ENCODE measurements around the gene GDPD4.

Gene GDPD4

GRCh38 chr11:77340501-77340900, 39.0 kb upstream of the GDPD4 start:
- Histone ChIP-seq H3K4me1 (ENCODE audit: control insufficient read depth in 2 of 2, insufficient read depth in 1 of 2, low read depth in 1 of 2, low read length in 2 of 2) (no peaks in the 10 kb centered on the region), H3K4me2 (ENCODE audit: insufficient read depth, low read length, poor library complexity, severe bottlenecking) (no peak overlapping the region), H4K91ac (ENCODE audit: low read depth, low read length, poor library complexity) (no peak overlapping the region), H3K4me3 (ENCODE audit: low read length in 2 of 2) (no peak overlapping the region), H3K14ac (ENCODE audit: low read length) (no peak overlapping the region), H3K36me3 (replicated peaks in 1 of 2; ENCODE audit: control insufficient read depth in 2 of 2, insufficient read depth in 2 of 2, low read length in 2 of 2) (peaks cover 5 to 99% of the 10 kb centered on the region in 2 donors), H2BK12ac (ENCODE audit: low read length) (no peak overlapping the region), H3K9ac (ENCODE audit: low read depth, low read length, poor library complexity) (no peak overlapping the region), H3K27ac (replicated peaks; ENCODE audit: low read length) (no peak overlapping the region), H3K4ac (ENCODE audit: low read length) (no peak overlapping the region), H2AK5ac (ENCODE audit: low read depth, low read length) (no peak overlapping the region), H3K23ac (ENCODE audit: low read depth, low read length, poor library complexity) (no peak overlapping the region), H2BK120ac (ENCODE audit: low read depth, low read length) (no peak overlapping the region), H2BK5ac (ENCODE audit: low read length) (no peak overlapping the region), H4K8ac (ENCODE audit: low read depth, low read length) (no peak overlapping the region), H2BK15ac (ENCODE audit: low read length) (no peak overlapping the region), H3K79me1 (ENCODE audit: low read depth, low read length) (no peaks in the 10 kb centered on the region), H2AFZ (ENCODE audit: low read length) (no peak overlapping the region), H3K27me3 (ENCODE audit: control insufficient read depth in 3 of 3, insufficient read depth in 3 of 3, low read depth in 1 of 3, low read length in 3 of 3) (no peaks in the 10 kb centered on the region), H3K9me3 (replicated peaks in 1 of 2; ENCODE audit: control insufficient read depth in 2 of 2, insufficient read depth in 1 of 2, low read depth in 1 of 2, low read length in 2 of 2) (no peaks in the 10 kb centered on the region), H3K18ac (ENCODE audit: low read length) (no peak overlapping the region)
- WGBS, 2 donors (ENCODE audit: extremely low coverage in 2 of 2, insufficient read length in 2 of 2, insufficient replicate concordance in 1 of 2) = no CpG with 5 or more reads among the region's 3 CpGs
- no peak for DNase-seq (ENCODE audit: low spot score)

- peaks cover 10 to 54% of the 10 kb centered on the region in 2 donors for H3K36me3 ChIP-seq (replicated peaks in 1 of 2; ENCODE audit: control insufficient read depth in 2 of 2, insufficient read depth in 2 of 2, low read length in 2 of 2)
- no peak overlapping the region for H2AK5ac ChIP-seq (ENCODE audit: low read depth, low read length)
- no peak overlapping the region for H2BK5ac ChIP-seq (ENCODE audit: low read length)
- no peak overlapping the region for H2AFZ ChIP-seq (ENCODE audit: low read length)
- no peak overlapping the region for H4K91ac ChIP-seq (ENCODE audit: low read depth, low read length, poor library complexity)
- H3K27ac ChIP-seq (replicated peaks; ENCODE audit: low read length) = no peak overlapping the region
- no peak overlapping the region for H3K4me3 ChIP-seq (ENCODE audit: low read length in 2 of 2)
- H3K79me1 ChIP-seq (ENCODE audit: low read depth, low read length) = no peaks in the 10 kb centered on the region
- DNase-seq (ENCODE audit: low spot score) = no peak
- no peak overlapping the region for H3K14ac ChIP-seq (ENCODE audit: low read length)
- no peak overlapping the region for H3K23ac ChIP-seq (ENCODE audit: low read depth, low read length, poor library complexity)
- H3K27me3 ChIP-seq (ENCODE audit: control insufficient read depth in 3 of 3, insufficient read depth in 3 of 3, low read depth in 1 of 3, low read length in 3 of 3) = no peaks in the 10 kb centered on the region
- H2BK15ac ChIP-seq (ENCODE audit: low read length) = no peak overlapping the region
- H2BK120ac ChIP-seq (ENCODE audit: low read depth, low read length) = no peak overlapping the region
- H3K18ac ChIP-seq (ENCODE audit: low read length) = no peak overlapping the region
- H3K4me2 ChIP-seq (ENCODE audit: insufficient read depth, low read length, poor library complexity, severe bottlenecking) = no peak overlapping the region
- H2BK12ac ChIP-seq (ENCODE audit: low read length) = no peak overlapping the region
- H3K9me3 ChIP-seq (replicated peaks in 1 of 2; ENCODE audit: control insufficient read depth in 2 of 2, insufficient read depth in 1 of 2, low read depth in 1 of 2, low read length in 2 of 2) = peaks cover 4 to 8% of the 10 kb centered on the region in 2 donors
- no CpG with 5 or more reads among the region's 3 CpGs for WGBS, 2 donors (ENCODE audit: extremely low coverage in 2 of 2, insufficient read length in 2 of 2, insufficient replicate concordance in 1 of 2)
- H3K9ac ChIP-seq (ENCODE audit: low read depth, low read length, poor library complexity) = no peak overlapping the region
- H3K4me1 ChIP-seq (ENCODE audit: control insufficient read depth in 2 of 2, insufficient read depth in 1 of 2, low read depth in 1 of 2, low read length in 2 of 2) = no peaks in the 10 kb centered on the region
- no peak overlapping the region for H4K8ac ChIP-seq (ENCODE audit: low read depth, low read length)
- no peak overlapping the region for H3K4ac ChIP-seq (ENCODE audit: low read length)
Observed at GRCh38 chr11:77332259-77332658, 30.8 kb upstream of the GDPD4 start.

GRCh38 chr11:77325159-77325558, 23.7 kb upstream of the GDPD4 start:
- Histone ChIP-seq H4K91ac (ENCODE audit: low read depth, low read length, poor library complexity) (no peak overlapping the region), H3K9me3 (replicated peaks in 1 of 2; ENCODE audit: control insufficient read depth in 2 of 2, insufficient read depth in 1 of 2, low read depth in 1 of 2, low read length in 2 of 2) (no peaks in the 10 kb centered on the region), H3K27ac (replicated peaks; ENCODE audit: low read length) (no peak overlapping the region), H3K4me3 (ENCODE audit: low read length in 2 of 2) (no peak overlapping the region), H3K9ac (ENCODE audit: low read depth, low read length, poor library complexity) (no peak overlapping the region), H3K23ac (ENCODE audit: low read depth, low read length, poor library complexity) (no peak overlapping the region), H3K18ac (ENCODE audit: low read length) (no peak overlapping the region), H3K27me3 (ENCODE audit: control insufficient read depth in 3 of 3, insufficient read depth in 3 of 3, low read depth in 1 of 3, low read length in 3 of 3) (no peaks in the 10 kb centered on the region), H3K4me1 (ENCODE audit: control insufficient read depth in 2 of 2, insufficient read depth in 1 of 2, low read depth in 1 of 2, low read length in 2 of 2) (no peaks in the 10 kb centered on the region), H3K4ac (ENCODE audit: low read length) (no peak overlapping the region), H2BK120ac (ENCODE audit: low read depth, low read length) (no peak overlapping the region), H2BK12ac (ENCODE audit: low read length) (no peak overlapping the region), H2AFZ (ENCODE audit: low read length) (no peak overlapping the region), H3K14ac (ENCODE audit: low read length) (no peak overlapping the region), H3K79me1 (ENCODE audit: low read depth, low read length) (no peaks in the 10 kb centered on the region), H3K4me2 (ENCODE audit: insufficient read depth, low read length, poor library complexity, severe bottlenecking) (no peak overlapping the region), H2BK5ac (ENCODE audit: low read length) (no peak overlapping the region), H2AK5ac (ENCODE audit: low read depth, low read length) (no peak overlapping the region), H4K8ac (ENCODE audit: low read depth, low read length) (no peak overlapping the region), H3K36me3 (replicated peaks in 1 of 2; ENCODE audit: control insufficient read depth in 2 of 2, insufficient read depth in 2 of 2, low read length in 2 of 2) (peaks cover 6 to 52% of the 10 kb centered on the region in 2 donors), H2BK15ac (ENCODE audit: low read length) (no peak overlapping the region)
- no CpG with 5 or more reads among the region's 1 CpG for WGBS, 2 donors (ENCODE audit: extremely low coverage in 2 of 2, insufficient read length in 2 of 2, insufficient replicate concordance in 1 of 2)
- no peak for DNase-seq (ENCODE audit: low spot score)

- Histone ChIP-seq H2AK5ac (ENCODE audit: low read depth, low read length) (no peak overlapping the region), H4K91ac (ENCODE audit: low read depth, low read length, poor library complexity) (no peak overlapping the region)
Observed at GRCh38 chr11:77324508-77324907, 23.0 kb upstream of the GDPD4 start.

More at GRCh38 chr11:77324508-77324907, 23.0 kb upstream of the GDPD4 start:
- DNase-seq (ENCODE audit: low spot score) = no peak
- H2BK120ac ChIP-seq (ENCODE audit: low read depth, low read length) = no peak overlapping the region
- no peak overlapping the region for H2AFZ ChIP-seq (ENCODE audit: low read length)
- no peaks in the 10 kb centered on the region for H3K9me3 ChIP-seq (replicated peaks in 1 of 2; ENCODE audit: control insufficient read depth in 2 of 2, insufficient read depth in 1 of 2, low read depth in 1 of 2, low read length in 2 of 2)
- H2BK15ac ChIP-seq (ENCODE audit: low read length) = no peak overlapping the region
- no peaks in the 10 kb centered on the region for H3K4me1 ChIP-seq (ENCODE audit: control insufficient read depth in 2 of 2, insufficient read depth in 1 of 2, low read depth in 1 of 2, low read length in 2 of 2)
- no peak overlapping the region for H2BK5ac ChIP-seq (ENCODE audit: low read length)
- H3K18ac ChIP-seq (ENCODE audit: low read length) = no peak overlapping the region
- no peak overlapping the region for H3K23ac ChIP-seq (ENCODE audit: low read depth, low read length, poor library complexity)
- H2BK12ac ChIP-seq (ENCODE audit: low read length) = no peak overlapping the region
- no peak overlapping the region for H3K14ac ChIP-seq (ENCODE audit: low read length)
- no peaks in the 10 kb centered on the region for H3K79me1 ChIP-seq (ENCODE audit: low read depth, low read length)
- no peak overlapping the region for H3K4ac ChIP-seq (ENCODE audit: low read length)
- H3K27ac ChIP-seq (replicated peaks; ENCODE audit: low read length) = no peak overlapping the region
- no peak overlapping the region for H3K9ac ChIP-seq (ENCODE audit: low read depth, low read length, poor library complexity)
- H3K4me3 ChIP-seq (ENCODE audit: low read length in 2 of 2) = no peak overlapping the region
- no peaks in the 10 kb centered on the region for H3K27me3 ChIP-seq (ENCODE audit: control insufficient read depth in 3 of 3, insufficient read depth in 3 of 3, low read depth in 1 of 3, low read length in 3 of 3)
- H3K36me3 ChIP-seq (replicated peaks in 1 of 2; ENCODE audit: control insufficient read depth in 2 of 2, insufficient read depth in 2 of 2, low read length in 2 of 2) = peaks cover 6 to 52% of the 10 kb centered on the region in 2 donors
- H3K4me2 ChIP-seq (ENCODE audit: insufficient read depth, low read length, poor library complexity, severe bottlenecking) = no peak overlapping the region
- no peak overlapping the region for H4K8ac ChIP-seq (ENCODE audit: low read depth, low read length)
